CD14-positive monocyte (primary cell): Measurements from ENCODE around the gene ATP6AP1. TPM values are rescaled to one million over a fixed set of nuclear protein-coding genes. Genes with fewer than 3 reads are reported as not detected.

ENCODE experiments used
- DNase-seq, 3 donors: peaks; one replicate each; pipeline ENCODE4 v3.0.0-alpha.2; 2011 to 2022
- H2AFZ ChIP-seq: 2 replicates; pipeline ENCODE4 v1.6.0; 2012; ENCODE audit warnings: mild to moderate bottlenecking, low read depth, low read length, inconsistent platforms; ENCODE audit not compliant: insufficient read depth, poor library complexity, severe bottlenecking
- H3K27ac ChIP-seq, 2 donors: 1 replicate in 1 of 2; 2 replicates in 1 of 2; pipeline ENCODE4 v1.5.1; 2012 to 2013; ENCODE audit warnings: low read length in 2 of 2, control low read depth in 1 of 2, inconsistent platforms in 1 of 2, low read depth in 1 of 2, mild to moderate bottlenecking in 1 of 2
- H3K27me3 ChIP-seq, 2 donors: one replicate each; pipeline versions ENCODE4 v1.6.0 to v1.6.1; 2011 to 2013; ENCODE audit warnings: low read length in 2 of 2; ENCODE audit not compliant: control insufficient read depth in 2 of 2, insufficient read depth in 2 of 2
- H3K36me3 ChIP-seq, 2 donors: replicated peaks in 1 of 2; 1 replicate in 1 of 2; 2 replicates in 1 of 2; pipeline versions ENCODE4 v1.5.1 to v1.6.1; 2012 to 2013; ENCODE audit warnings: low read length in 2 of 2, control low read depth in 1 of 2, inconsistent platforms in 1 of 2, mild to moderate bottlenecking in 1 of 2; ENCODE audit not compliant: insufficient read depth in 2 of 2, control insufficient read depth in 1 of 2
- H3K4me1 ChIP-seq, 2 donors: 1 replicate in 1 of 2; 2 replicates in 1 of 2; pipeline versions ENCODE4 v1.5.1 to v1.6.1; 2012 to 2013; ENCODE audit warnings: low read length in 2 of 2, control low read depth in 1 of 2, inconsistent platforms in 1 of 2, mild to moderate bottlenecking in 1 of 2, moderate library complexity in 1 of 2; ENCODE audit not compliant: insufficient read depth in 2 of 2, control insufficient read depth in 1 of 2
- H3K4me2 ChIP-seq: replicated peaks from 2 replicates; pipeline ENCODE3; 2012; ENCODE audit warnings: low read length, moderate library complexity, mild to moderate bottlenecking; ENCODE audit not compliant: poor library complexity, severe bottlenecking; ENCODE audit errors: extremely low read depth
- H3K4me3 ChIP-seq, 3 experiments: fragments of 200-600 bp in 1 of 3; sonication (generic) in 1 of 3; replicated peaks in 1 of 3; 1 replicate in 2 of 3; 2 replicates in 1 of 3; pipeline ENCODE4 v1.5.1; 2011 to 2013; ENCODE audit warnings: low read length in 3 of 3, mild to moderate bottlenecking in 3 of 3, control low read depth in 2 of 3, low read depth in 2 of 3, inconsistent platforms in 1 of 3, moderate library complexity in 1 of 3
- H3K79me2 ChIP-seq: 2 replicates; pipeline ENCODE4 v1.6.0; 2012; ENCODE audit warnings: mild to moderate bottlenecking, control low read depth, inconsistent platforms, low read length, moderate library complexity; ENCODE audit not compliant: insufficient read depth
- H3K9ac ChIP-seq: 2 replicates; pipeline ENCODE4 v1.6.0; 2017; ENCODE audit warnings: low read length, mild to moderate bottlenecking; ENCODE audit not compliant: insufficient read depth, poor library complexity, severe bottlenecking
- H3K9me3 ChIP-seq, 2 donors: replicated peaks in 1 of 2; 1 replicate in 1 of 2; 2 replicates in 1 of 2; pipeline versions ENCODE4 v1.5.1 to v1.6.1; 2012 to 2013; ENCODE audit warnings: low read length in 2 of 2, control low read depth in 1 of 2; ENCODE audit not compliant: control insufficient read depth in 1 of 2, insufficient read depth in 1 of 2
- H4K20me1 ChIP-seq: 2 replicates; pipeline ENCODE4 v1.6.0; 2012; ENCODE audit warnings: mild to moderate bottlenecking, low read length, control low read depth, moderate library complexity; ENCODE audit not compliant: insufficient read depth
- H3K27ac Mint-ChIP-seq, 7 donors: one replicate each; pipeline ENCODE4 v1.8.0; 2020; ENCODE audit warnings: mild to moderate bottlenecking in 7 of 7, mixed read lengths in 7 of 7, moderate library complexity in 6 of 7, inconsistent platforms in 2 of 7
- H3K27me3 Mint-ChIP-seq, 3 donors: one replicate each; pipeline ENCODE4 v1.8.0; 2021 to 2022; ENCODE audit warnings: low read depth in 3 of 3, mild to moderate bottlenecking in 3 of 3, mixed read lengths in 3 of 3, moderate library complexity in 3 of 3, inconsistent platforms in 1 of 3
- H3K36me3 Mint-ChIP-seq, 2 donors: one replicate each; pipeline ENCODE4 v1.8.0; 2020; ENCODE audit warnings: mixed read lengths in 2 of 2, inconsistent platforms in 1 of 2, mild to moderate bottlenecking in 1 of 2
- H3K4me1 Mint-ChIP-seq: one replicate; pipeline ENCODE4 v1.8.0; 2020; ENCODE audit warnings: mild to moderate bottlenecking, mixed read lengths
- H3K4me3 Mint-ChIP-seq, 2 donors: one replicate each; pipeline ENCODE4 v1.8.0; 2020; ENCODE audit warnings: mild to moderate bottlenecking in 2 of 2, mixed read lengths in 2 of 2, moderate library complexity in 1 of 2
- H3K9me3 Mint-ChIP-seq, 7 donors: one replicate each; pipeline ENCODE4 v1.8.0; 2020 to 2022; ENCODE audit warnings: mixed read lengths in 7 of 7, mild to moderate bottlenecking in 6 of 7, moderate library complexity in 6 of 7, inconsistent platforms in 2 of 7
- WGBS: methylation state at CpG from one replicate; pipeline ENCODE4 v1.1.5; 2013; ENCODE audit warnings: missing lambda C conversion rate; ENCODE audit not compliant: insufficient coverage; 5-methylcytosine and 5-hydroxymethylcytosine counted together
- intact Hi-C, 2 donors: fragments of 100-400 bp; cut with micrococcal nuclease; formaldehyde crosslinking; loops; one replicate each; pipeline versions ENCODE4 v1.15.0 to v1.15.1; 2023
- polyA plus RNA-seq, 3 donors: library from polyadenylated mRNA; depleted of rRNA in 1 of 3; unstranded in 2 of 3; stranded (reverse) in 1 of 3; fragments of 300-500 nt in 2 of 3; fragments of >200 nt in 1 of 3; fragmentation: Illumina TruSeq in 2 of 3; gene quantifications; 1 replicate in 2 of 3; 2 replicates in 1 of 3; pipeline ENCODE4 v1.2.3, GENCODE V29; 2012 to 2021
- small RNA-seq: library from RNA; depleted of rRNA; stranded (forward); fragments of <200 nt; gene quantifications from one replicate; pipeline ENCODE3, GENCODE V24; 2012; ENCODE audit warnings: low read depth; ENCODE audit not compliant: insufficient read length
- TF ChIP-seq, protein P1 (sequence below): fragments of 200-600 bp; IDR thresholded peaks from one replicate; pipeline ENCODE4 v1.8.0; 2022; ENCODE audit warnings: antibody characterized with exemption, mild to moderate bottlenecking

Gene ATP6AP1
- polyA plus RNA-seq, 3 donors = 116 to 178 (median 145) TPM

DNA sequence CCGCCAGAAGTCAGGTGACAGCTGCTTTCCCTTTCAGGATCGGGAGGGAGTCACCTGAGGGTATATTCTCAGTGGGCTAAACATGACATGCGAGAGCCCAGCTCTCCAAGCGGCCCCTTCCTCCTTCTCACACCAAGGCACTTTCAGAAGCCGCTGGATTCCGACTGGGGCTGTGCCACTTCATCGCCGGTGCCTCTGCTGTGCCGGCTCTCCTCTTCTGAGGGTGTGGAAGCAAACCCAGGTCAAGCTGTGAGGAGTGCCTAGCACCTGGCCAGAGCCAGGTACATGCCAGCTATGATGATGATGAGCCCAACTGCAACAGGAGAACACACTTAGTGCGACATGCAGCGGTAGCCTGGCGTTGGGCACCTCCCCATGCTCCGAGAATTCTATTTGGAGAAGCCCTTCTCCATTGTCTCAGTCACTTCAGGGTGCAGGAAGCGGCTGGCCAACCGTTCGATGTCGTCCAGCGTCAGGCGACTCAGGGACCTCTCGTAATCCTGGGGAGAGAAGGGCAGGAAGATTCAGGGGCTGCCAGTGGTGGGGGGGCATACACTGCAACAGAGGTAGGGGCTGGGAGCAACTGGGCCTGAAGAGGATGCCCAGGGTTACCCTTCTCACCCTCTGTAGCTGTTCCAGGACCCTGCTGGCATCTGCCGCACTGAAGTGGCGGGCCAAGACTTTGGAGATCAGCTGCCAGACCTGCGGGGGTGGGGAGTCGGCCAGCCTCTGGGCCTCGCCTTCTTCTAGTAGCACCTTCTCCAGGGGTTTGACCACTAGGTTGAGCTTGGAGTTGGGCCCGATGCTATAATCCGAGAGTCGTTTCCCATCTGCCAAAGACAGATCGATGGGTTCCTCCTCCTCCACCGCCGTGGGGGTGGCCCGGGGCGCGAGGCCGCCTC is 56.9 kb downstream of the ATP6AP1 start:
- peaks cover 30% of the 10 kb centered on the region for H3K4me1 Mint-ChIP-seq
- no peak for DNase-seq
- peaks cover 35 to 50% of the 10 kb centered on the region in 2 donors for H3K4me1 ChIP-seq

DNA sequence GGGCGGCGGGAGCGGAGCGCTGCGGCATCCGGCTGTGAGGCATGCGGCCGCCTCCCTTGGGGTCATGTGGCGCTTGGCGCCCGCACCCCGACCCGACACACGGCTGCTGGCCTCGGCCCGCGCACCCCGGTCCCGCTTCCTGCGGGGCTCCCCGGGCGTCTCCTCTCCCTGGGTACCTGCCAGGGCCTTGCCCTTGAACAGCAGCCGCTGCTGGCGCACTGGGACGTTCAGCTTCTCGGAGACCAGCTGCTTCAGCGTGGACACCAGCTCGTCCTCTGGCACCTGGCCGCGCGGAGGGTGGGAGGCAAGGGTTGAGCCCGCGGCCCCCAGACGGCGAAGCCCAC is 57.5 kb downstream of the ATP6AP1 start:
- peak overlapping the region in 1 of 2 donors; percentile 66 for H3K27ac ChIP-seq
- H3K27me3 ChIP-seq = no peaks in the 10 kb centered on the region
- DNase-seq = peak in 1 of 3 donors; percentile 13
- H3K4me3 ChIP-seq = peak overlapping the region; percentile 47 to 74 (median 53)
- H3K36me3 ChIP-seq = peaks cover 0 to 3% of the 10 kb centered on the region in 2 donors
- peaks cover 36 to 51% of the 10 kb centered on the region in 2 donors for H3K4me1 ChIP-seq
- H2AFZ ChIP-seq = peak overlapping the region; percentile 46
- intact Hi-C loops = no loop called here
- no peaks in the 10 kb centered on the region for H3K9me3 ChIP-seq
- H3K9ac ChIP-seq = peak overlapping the region; percentile 64
- Mint-ChIP-seq H3K9me3 (peaks cover 0 to 30% (median 13%) of the 10 kb centered on the region in 7 donors), H3K36me3 (peaks cover 12 to 18% of the 10 kb centered on the region in 2 donors), H3K4me3 (peak overlapping the region in 1 of 2 donors; percentile 59), H3K4me1 (peaks cover 30% of the 10 kb centered on the region), H3K27ac (peak overlapping the region in 1 of 7 donors; percentile 53), H3K27me3 (peaks cover 0 to 8% (median 3%) of the 10 kb centered on the region in 3 donors)
- peaks cover 20% of the 10 kb centered on the region for H3K79me2 ChIP-seq
- peak overlapping the region; percentile 77 for H3K4me2 ChIP-seq
- no peaks in the 10 kb centered on the region for H4K20me1 ChIP-seq
- TF ChIP-seq, protein P1, sequence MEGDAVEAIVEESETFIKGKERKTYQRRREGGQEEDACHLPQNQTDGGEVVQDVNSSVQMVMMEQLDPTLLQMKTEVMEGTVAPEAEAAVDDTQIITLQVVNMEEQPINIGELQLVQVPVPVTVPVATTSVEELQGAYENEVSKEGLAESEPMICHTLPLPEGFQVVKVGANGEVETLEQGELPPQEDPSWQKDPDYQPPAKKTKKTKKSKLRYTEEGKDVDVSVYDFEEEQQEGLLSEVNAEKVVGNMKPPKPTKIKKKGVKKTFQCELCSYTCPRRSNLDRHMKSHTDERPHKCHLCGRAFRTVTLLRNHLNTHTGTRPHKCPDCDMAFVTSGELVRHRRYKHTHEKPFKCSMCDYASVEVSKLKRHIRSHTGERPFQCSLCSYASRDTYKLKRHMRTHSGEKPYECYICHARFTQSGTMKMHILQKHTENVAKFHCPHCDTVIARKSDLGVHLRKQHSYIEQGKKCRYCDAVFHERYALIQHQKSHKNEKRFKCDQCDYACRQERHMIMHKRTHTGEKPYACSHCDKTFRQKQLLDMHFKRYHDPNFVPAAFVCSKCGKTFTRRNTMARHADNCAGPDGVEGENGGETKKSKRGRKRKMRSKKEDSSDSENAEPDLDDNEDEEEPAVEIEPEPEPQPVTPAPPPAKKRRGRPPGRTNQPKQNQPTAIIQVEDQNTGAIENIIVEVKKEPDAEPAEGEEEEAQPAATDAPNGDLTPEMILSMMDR = no peak
- 1% methylated on average over 29 of the region's 35 CpGs for WGBS

More for the DNA sequence above, 56.9 kb downstream of the ATP6AP1 start:
- H3K9ac ChIP-seq = peak overlapping the region; percentile 64
- Mint-ChIP-seq H3K27me3 (peaks cover 0 to 11% (median 3%) of the 10 kb centered on the region in 3 donors), H3K9me3 (peaks cover 0 to 25% (median 10%) of the 10 kb centered on the region in 7 donors), H3K4me3 (peak overlapping the region; percentile 65 to 69), H3K27ac (peak overlapping the region in 5 of 7 donors; percentile 19 to 76 (median 61)), H3K36me3 (peaks cover 12 to 18% of the 10 kb centered on the region in 2 donors)
- TF ChIP-seq, protein P1 = no peak
- intact Hi-C loops = no loop called here
- H3K79me2 ChIP-seq = peaks cover 20% of the 10 kb centered on the region
- no peaks in the 10 kb centered on the region for H4K20me1 ChIP-seq
- H3K27me3 ChIP-seq = no peaks in the 10 kb centered on the region
- WGBS = 47% methylated on average over 4 of the region's 35 CpGs
- peak overlapping the region; percentile 27 to 66 for H3K27ac ChIP-seq
- H3K4me2 ChIP-seq = peak overlapping the region; percentile 77
- H3K36me3 ChIP-seq = peaks cover 0 to 3% of the 10 kb centered on the region in 2 donors
- no peaks in the 10 kb centered on the region for H3K9me3 ChIP-seq
- H3K4me3 ChIP-seq = peak overlapping the region in 2 of 3 experiments; percentile 20 to 74
- H2AFZ ChIP-seq = no peak overlapping the region

Small RNAs within 50 kb of the gene (small RNA-seq; reads per million reads assigned to genes)
- gene MIR6858 (not detected), gene SNORA70 (not detected)

Other genes with a start within 250 kb of the ATP6AP1 start
- not detected for gene OPN1MW, start 246.1 kb upstream of the ATP6AP1 start, polyA plus RNA-seq
- not detected for gene OPN1MW2, start 208.9 kb upstream of the ATP6AP1 start, polyA plus RNA-seq
- under 1 TPM in 1 of 3 donors, not detected in 2; 0.03 TPM for gene OPN1MW3, start 171.1 kb upstream of the ATP6AP1 start, polyA plus RNA-seq
- not detected for gene TEX28, start 133.6 kb upstream of the ATP6AP1 start, polyA plus RNA-seq
- gene TKTL1, start 132.9 kb upstream of the ATP6AP1 start, polyA plus RNA-seq = 1 to 10 TPM in 1 of 3 donors, under 1 TPM in 2; 0.20 to 1.3 (median 0.60) TPM
- 100 to 1,000 TPM; 111 to 874 (median 219) TPM for gene FLNA, start 54.0 kb upstream of the ATP6AP1 start, polyA plus RNA-seq
- gene EMD, start 49.4 kb upstream of the ATP6AP1 start, polyA plus RNA-seq = 100 to 1,000 TPM in 1 of 3 donors, 10 to 100 TPM in 2; 14.0 to 126 (median 17.6) TPM
- gene RPL10, start 30.3 kb upstream of the ATP6AP1 start, polyA plus RNA-seq = 1,000 to 10,000 TPM; 1,536 to 5,639 (median 1,724) TPM
- gene DNASE1L1, start 19.4 kb upstream of the ATP6AP1 start, polyA plus RNA-seq = 10 to 100 TPM; 26.2 to 64.5 (median 27.2) TPM
- gene TAFAZZIN, start 17.1 kb upstream of the ATP6AP1 start, polyA plus RNA-seq = 100 to 1,000 TPM in 1 of 3 donors, 10 to 100 TPM in 2; 21.7 to 166 (median 21.9) TPM
- 100 to 1,000 TPM in 1 of 3 donors, 10 to 100 TPM in 2; 15.8 to 398 (median 21.3) TPM for gene GDI1, start 8.5 kb downstream of the ATP6AP1 start, polyA plus RNA-seq
- 10 to 100 TPM; 23.9 to 88.9 (median 46.4) TPM for gene FAM50A, start 15.5 kb downstream of the ATP6AP1 start, polyA plus RNA-seq
- gene PLXNA3, start 29.6 kb downstream of the ATP6AP1 start, polyA plus RNA-seq = 10 to 100 TPM in 1 of 3 donors, under 1 TPM in 1, not detected in 1; 0.02 to 10.9 TPM
- gene LAGE3, start 50.6 kb downstream of the ATP6AP1 start, polyA plus RNA-seq = 10 to 100 TPM; 12.4 to 30.9 (median 18.6) TPM
- gene UBL4A, start 57.9 kb downstream of the ATP6AP1 start, polyA plus RNA-seq = 10 to 100 TPM; 27.9 to 29.0 (median 28.1) TPM
- 10 to 100 TPM; 25.3 to 33.1 (median 26.7) TPM for gene SLC10A3, start 62.0 kb downstream of the ATP6AP1 start, polyA plus RNA-seq
- 10 to 100 TPM; 14.5 to 26.5 (median 16.3) TPM for gene FAM3A, start 87.6 kb downstream of the ATP6AP1 start, polyA plus RNA-seq
- 100 to 1,000 TPM in 1 of 3 donors, 10 to 100 TPM in 2; 10.7 to 165 (median 14.7) TPM for gene G6PD, start 118.2 kb downstream of the ATP6AP1 start, polyA plus RNA-seq
- 10 to 100 TPM; 31.3 to 60.8 (median 33.7) TPM for gene IKBKG, start 118.9 kb downstream of the ATP6AP1 start, polyA plus RNA-seq
- not detected for gene CTAG1A, start 156.5 kb downstream of the ATP6AP1 start, polyA plus RNA-seq
- gene CTAG1B, start 190.6 kb downstream of the ATP6AP1 start, polyA plus RNA-seq = not detected
- not detected for gene CTAG2, start 224.9 kb downstream of the ATP6AP1 start, polyA plus RNA-seq